Sigmoid colon (tissue), 4 donors: ENCODE data around the gene FAHD2B.
"Not testable (repeated sequence)": the region's sequence is repeated elsewhere in the genome, so short reads cannot be mapped to it uniquely, and the experiment has no call there.

ENCODE experiments used
- POLR2A ChIP-seq, 2 donors: fragments of 450-650 bp; IDR thresholded peaks; one replicate each; pipeline ENCODE4 v1.6.1; 2016; ENCODE audit warnings: antibody characterized with exemption in 2 of 2, mild to moderate bottlenecking in 2 of 2, moderate library complexity in 2 of 2
- POLR2AphosphoS5 ChIP-seq, 4 donors: sonication (generic); formaldehyde crosslinking; IDR thresholded peaks; one replicate each; pipeline ENCODE4 v1.6.1; 2017; ENCODE audit warnings: antibody characterized with exemption in 4 of 4
- TF ChIP-seq, protein P1 (sequence below), 4 experiments: fragments of 450-650 bp in 3 of 4; fragments of 200-600 bp in 1 of 4; IDR thresholded peaks; one replicate each; pipeline ENCODE4 v1.5.1; 2016 to 2019; ENCODE audit warnings: antibody characterized with exemption in 4 of 4, mild to moderate bottlenecking in 3 of 4, moderate library complexity in 2 of 4

GRCh38 chr2:97070915-97071314, 23.8 kb downstream of the FAHD2B start:
- TF ChIP-seq, protein P1, sequence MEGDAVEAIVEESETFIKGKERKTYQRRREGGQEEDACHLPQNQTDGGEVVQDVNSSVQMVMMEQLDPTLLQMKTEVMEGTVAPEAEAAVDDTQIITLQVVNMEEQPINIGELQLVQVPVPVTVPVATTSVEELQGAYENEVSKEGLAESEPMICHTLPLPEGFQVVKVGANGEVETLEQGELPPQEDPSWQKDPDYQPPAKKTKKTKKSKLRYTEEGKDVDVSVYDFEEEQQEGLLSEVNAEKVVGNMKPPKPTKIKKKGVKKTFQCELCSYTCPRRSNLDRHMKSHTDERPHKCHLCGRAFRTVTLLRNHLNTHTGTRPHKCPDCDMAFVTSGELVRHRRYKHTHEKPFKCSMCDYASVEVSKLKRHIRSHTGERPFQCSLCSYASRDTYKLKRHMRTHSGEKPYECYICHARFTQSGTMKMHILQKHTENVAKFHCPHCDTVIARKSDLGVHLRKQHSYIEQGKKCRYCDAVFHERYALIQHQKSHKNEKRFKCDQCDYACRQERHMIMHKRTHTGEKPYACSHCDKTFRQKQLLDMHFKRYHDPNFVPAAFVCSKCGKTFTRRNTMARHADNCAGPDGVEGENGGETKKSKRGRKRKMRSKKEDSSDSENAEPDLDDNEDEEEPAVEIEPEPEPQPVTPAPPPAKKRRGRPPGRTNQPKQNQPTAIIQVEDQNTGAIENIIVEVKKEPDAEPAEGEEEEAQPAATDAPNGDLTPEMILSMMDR (IDR thresholded peaks at IDR 0.05): not testable (repeated sequence)
- TF ChIP-seq POLR2AphosphoS5, POLR2A (IDR thresholded peaks at IDR 0.05): not testable (repeated sequence)
